NCI-H2107 treated with DMSO at 0.1 percent for 48 hours (cell line): ENCODE measurements around the gene DRC1.

Experiments used
- DNase-seq: peaks from one replicate; lab custom pipeline; 2025; ENCODE audit not compliant: unreplicated experiment; lab: John Stamatoyannopoulos, UW

The DRC1 gene

DNA sequence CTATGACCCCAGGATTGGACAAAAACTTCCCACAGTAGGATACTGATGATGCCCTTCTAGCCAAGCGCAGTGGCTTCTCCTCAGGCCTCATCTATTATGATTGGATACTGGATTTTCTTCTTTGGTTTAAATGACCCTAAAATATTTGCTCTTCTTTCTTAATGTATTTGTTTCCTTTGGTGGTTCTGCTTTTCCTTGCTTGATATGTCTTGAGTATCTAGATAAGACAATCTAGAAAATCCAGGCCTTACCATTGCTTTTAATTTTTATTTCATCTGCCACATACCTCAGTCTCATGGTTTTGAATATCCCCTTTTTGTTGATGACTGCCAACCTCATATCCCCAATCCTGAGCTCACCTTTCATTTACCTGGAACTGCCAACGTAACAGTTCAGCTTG, 40.6 kb downstream of the DRC1 start:
- no peak for DNase-seq

DNA sequence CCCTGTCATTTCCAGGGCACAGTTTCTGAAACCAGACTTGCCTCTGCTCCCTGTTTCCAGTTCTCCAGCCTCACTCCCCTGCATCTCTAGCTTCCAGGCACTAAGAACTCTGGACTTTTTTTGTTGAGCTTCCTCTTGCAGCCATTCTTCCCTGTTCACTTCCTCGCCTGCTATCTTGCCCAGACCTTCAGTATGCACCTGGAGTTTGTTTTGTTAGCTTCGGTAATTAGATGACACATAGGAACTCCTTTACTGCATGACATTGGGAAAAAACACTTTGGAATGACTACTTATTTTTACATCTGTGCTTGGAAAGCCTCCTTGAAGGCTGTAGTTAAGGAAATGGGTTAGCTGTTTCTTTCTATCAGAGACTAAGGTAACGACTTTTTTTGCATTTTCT, 41.0 kb downstream of the DRC1 start:
- DNase-seq = no peak

DNA sequence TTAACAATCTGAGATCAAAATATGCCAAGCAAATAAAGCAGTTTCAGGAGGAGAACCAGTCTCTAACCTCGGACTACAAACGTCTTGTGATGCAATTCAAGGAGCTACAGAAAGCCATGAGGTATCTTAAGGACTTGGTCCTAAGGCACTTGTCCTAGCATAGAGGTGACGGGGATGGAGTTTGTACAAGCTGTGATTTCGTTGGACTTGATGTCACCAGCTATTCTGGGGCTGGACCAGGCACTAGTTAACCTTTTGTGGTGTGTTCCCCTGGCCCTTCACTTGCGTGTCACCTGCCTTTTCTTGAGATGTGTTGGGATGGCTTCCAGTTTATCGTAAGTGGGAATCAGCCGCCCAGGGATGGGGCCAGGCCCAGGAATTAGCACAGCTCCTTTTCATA, 42.5 kb downstream of the DRC1 start:
- DNase-seq = no peak

DNA sequence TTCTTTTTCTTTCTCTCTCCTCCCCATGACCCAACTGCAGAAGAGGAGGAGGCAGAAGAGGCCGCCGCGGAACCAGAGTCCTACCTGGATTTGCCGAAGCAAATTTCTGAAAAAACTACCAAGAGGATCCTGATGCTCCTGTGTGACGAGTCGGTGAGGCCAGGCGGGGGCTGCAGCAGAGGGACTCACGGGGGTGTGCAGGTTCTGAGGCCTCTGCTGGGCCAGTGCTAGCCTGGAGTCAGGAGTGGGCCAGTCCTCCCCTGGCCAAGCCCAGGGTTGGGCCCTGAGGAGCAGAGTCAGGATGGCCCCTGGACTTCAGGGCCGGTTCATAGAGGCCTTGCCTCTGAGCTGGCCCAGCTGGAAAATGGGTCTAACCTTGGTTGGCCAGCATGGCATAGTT, 46.9 kb downstream of the DRC1 start:
- no peak for DNase-seq

DNA sequence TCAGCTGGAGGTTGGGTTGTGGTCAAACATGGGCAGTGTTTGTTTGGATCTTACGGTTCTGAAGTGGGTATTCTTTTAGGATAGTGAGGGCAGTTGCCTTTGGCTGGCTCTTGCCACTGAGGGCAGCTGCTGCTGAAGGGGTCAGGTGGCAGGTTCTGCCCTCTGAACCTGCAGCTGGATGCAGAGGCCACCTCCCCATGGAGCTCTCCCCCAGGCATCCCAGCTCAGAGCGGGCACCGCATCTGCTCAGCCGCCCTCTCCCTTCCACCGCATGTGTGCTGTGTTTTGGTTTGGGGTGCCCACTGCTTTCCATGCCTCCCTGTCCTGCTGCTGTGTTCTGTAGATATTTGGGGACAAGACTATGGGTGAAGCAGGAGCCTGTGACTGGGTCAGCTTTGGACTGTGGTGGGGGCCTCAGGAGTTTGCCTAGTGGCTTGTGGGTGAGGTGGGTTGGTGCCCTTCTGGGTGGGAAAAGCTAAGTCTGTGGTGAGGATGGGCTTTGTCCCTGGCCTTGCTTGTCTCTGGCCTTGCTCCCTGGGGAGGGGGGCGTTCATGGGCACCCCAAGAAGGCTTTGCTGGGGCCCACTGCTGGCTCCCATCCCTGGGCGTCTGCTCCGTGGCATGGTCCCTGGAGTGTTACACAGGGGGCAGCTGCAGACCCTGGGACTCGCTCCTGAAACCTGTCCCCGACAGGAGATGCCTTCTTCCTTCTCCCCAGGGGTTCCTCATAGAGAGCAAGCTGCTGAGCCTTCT, 47.7 kb downstream of the DRC1 start:
- no peak for DNase-seq

DNA sequence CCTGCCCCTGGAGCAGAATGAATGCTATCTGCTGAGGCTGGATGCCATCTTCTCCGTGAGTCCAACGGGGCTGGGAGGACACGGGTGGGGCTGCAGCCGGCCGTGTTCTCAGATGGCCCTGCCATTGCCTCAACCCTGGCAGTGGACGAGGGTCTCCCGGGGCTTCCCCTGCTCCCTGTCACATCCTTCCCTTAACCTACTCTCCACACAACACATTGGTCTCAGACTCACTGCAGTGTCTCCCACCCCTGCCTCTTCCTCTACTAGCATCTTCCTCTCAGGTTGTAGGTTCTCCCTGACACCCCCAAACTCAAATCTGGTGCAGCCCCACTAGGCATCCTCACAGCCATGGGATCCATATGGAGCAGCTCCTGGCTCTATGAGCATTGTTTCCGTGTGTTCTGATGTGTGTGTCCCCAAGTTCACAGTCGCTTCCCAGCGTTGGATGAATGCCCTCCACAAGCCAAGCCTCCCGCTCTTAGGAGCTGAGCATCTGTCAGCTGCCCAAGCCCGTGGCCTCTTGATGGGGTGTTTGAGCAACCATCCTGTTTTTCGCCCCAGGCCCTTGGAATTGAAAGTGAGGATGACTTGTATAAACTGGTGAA, 48.4 kb downstream of the DRC1 start:
- DNase-seq = no peak

DNA sequence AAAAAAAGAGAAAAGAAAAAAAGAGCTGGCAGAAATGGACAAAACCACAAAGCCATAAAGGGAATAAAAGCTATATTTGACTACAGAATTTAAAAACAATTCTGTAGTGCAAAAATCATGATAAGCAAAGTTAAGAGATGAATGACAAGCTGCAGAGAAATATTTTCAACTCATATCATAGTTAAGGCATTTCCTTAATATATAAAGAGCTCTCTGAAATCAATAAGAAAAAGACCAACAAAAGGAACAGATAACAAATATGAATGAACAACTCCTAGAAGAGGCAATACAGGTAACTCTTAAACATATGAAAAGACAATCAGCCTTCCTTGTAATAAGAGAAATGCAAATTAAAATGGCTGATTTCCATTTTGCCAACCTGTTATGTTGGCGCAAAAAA, 50.0 kb downstream of the DRC1 start:
- DNase-seq = no peak

DNA sequence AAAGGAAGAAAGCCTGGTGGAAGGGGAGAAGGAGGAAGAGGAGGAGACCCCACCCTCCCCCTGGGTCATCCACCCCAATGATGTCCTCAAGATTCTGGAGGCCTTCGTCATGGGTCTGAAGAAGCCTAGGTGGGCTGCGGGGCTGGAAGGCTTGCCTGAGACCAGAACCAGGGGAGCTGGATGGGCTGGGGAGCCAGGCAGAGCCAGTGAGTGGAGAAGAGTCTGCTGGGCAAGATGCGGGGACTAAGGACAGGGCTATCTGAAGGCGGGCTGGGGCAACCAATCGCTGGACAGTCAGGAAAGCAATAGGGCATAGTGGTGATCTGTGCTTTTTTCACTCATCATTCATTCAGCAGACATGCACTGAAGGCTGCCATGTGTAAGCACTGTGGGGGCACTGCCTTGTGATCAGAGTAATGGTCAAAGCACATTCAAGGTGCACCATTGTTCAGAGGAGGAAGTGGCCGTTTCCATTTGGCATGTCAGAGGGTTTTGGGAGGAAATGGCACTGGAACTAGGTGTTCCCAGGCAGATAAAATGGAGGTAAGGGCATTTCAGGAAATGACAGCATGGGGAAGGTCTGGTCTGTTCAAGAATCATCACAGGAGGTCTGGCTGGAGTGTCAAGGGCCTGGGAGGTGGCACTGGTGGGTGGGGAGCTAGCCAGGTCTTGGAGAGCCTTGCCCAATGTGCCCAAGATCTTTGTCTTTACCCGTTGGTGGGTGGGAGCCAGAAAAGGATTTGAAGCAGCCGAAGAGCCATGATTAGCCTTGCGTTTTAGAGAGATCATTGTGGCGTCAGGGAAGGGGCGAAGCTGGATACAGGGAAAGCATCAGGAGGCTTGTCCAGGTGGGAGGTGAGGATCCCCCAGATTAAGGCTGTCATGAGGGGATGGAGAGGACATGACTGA, 52.0 kb downstream of the DRC1 start:
- no peak for DNase-seq

DNA sequence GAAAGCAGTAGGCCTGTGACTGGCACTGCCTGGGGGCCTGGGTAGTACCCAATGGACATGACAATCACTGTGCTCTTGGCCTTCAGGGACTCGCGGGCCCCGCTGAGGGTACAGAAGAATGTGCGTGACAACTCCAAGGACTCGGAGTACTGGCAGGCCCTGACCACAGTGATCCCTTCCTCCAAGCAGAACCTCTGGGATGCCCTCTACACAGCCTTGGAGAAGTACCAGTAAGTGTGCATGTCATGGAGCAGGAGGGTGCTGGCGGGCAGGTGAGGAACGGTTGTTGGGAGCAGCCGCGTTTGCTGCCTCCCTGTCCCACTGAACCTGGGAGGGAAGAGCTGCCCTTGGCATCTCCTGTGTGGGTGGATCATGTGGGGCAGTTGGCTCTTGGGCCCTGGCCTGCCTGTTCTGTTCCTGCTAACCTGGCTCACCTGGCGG, 52.9 kb downstream of the DRC1 start:
- no peak for DNase-seq

DNA sequence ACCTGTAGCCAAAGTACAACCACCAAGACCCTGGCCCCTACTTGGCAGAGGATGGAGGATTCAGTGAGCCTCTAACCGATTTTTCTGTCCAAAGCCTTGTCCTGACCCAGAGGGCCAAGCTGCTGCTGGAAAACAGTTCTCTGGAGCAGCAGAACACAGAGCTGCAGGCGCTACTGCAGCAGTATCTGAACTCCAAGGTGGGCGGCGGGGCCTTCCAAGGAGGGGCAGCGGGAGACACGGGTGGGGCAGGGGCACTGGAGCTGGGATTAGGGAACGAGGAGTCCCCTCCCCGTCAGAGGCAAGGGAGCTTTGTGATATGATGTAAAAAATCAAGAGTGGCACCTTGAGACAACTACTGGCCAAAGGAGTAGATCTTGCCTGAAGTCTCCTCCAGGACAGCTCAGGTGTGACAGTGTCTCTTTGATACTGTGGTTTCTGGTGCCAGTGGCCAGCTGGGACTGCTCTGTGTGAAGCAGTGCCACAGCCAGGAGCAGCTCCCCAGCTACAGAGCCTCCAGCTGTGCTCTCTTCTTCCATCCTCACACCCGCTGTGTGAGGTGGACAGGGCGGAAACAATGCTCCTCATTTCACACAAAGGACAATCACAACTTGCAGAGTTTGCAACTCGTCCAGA, 53.4 kb downstream of the DRC1 start:
- no peak for DNase-seq

DNA sequence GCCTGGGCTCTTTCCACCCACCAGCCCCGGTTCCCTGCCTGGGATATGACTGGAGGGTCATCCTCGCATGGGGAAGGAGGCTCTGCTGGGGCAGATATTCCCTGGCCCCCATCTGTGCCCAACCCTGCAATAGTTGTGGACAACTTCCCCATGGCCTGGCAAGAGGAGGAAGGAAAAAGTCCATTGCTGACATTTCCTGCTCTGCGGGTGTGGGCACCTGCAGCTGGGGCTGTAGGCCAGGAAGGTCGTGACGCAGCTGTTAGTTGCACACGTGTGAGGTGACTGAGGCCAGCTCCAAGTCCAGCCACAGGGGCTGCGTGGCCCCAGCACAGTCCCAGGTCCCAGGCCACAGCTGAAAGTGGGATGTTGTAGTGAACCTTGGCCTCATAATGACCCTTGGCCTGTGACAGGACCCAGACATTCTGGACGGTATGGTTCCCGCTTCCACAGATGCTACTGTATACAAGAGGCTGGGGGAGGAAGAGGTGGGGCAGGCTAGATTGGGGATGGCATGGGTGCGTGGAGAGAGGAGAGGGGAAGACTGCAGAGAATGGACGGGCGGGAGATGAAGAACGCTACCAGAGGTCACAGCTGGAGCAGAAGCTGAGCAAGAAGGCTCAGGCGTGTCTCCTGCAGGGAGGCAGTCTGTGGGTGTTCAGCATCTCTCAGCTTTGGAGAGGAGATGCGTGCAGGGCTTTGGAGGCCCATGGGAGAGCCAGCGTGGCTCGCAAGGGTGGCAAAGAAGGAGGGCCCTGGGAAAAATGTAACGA, 54.1 kb downstream of the DRC1 start:
- DNase-seq = no peak

DNA sequence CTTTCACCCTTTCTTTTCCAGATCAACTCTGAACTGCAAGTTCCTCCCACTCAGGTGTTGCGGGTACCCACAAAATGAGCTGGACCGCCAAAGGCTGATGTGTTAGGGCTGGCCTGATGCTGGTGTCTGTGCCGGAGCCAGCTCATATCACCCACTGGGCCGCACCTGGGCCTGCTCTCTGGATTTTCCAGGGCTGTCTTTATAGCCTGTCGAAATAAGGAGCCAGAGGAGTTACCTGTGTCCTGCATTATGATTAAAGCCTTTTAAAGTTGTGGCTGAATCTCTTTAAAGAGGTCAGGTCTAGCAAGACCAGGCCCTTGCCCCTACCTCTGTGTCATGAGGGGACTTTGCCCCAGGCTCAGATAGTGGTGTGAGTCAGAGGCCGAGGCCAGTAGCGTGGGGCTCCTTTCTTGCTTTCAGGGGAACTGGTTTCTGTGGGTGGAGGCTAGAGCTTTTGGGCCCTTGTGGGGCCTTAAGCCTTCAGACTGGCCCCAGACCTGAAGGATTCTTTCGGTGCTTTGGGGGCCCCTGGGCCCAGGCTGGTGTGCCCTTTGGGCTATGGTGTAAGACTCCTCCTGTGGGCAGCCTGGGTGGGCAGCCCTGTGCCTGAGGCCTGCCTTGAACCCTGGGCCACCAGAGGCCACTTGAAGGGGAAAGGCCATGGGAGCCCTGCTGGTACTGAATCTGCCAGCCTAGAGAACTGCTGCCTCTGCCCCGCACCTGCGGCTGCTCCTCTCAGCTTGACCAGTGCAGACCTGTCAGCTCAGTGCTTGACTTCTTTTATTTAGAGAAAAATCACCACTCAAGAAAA, 54.9 kb downstream of the DRC1 start:
- no peak for DNase-seq

DNA sequence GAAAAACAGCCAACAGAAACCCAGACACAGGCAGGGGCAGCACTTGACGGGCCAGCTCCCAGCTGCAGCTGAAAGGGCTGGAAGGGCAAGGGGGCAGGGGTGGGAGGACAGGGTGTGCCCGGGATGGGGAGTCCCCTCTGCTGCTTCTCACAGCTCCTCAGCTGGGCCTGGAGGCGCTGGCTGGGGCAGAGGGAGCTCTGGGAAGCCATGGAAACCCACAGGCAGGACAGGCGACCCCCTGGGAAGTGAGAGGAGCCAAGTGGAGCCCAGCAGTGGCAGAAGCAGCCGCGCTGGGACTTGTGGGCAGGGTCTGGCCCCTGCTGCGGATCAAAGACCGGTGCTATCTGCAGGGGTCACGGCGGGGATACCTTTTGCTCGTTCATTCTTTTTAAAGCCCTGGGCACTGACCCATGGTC, 55.5 kb downstream of the DRC1 start:
- no peak for DNase-seq

DNA sequence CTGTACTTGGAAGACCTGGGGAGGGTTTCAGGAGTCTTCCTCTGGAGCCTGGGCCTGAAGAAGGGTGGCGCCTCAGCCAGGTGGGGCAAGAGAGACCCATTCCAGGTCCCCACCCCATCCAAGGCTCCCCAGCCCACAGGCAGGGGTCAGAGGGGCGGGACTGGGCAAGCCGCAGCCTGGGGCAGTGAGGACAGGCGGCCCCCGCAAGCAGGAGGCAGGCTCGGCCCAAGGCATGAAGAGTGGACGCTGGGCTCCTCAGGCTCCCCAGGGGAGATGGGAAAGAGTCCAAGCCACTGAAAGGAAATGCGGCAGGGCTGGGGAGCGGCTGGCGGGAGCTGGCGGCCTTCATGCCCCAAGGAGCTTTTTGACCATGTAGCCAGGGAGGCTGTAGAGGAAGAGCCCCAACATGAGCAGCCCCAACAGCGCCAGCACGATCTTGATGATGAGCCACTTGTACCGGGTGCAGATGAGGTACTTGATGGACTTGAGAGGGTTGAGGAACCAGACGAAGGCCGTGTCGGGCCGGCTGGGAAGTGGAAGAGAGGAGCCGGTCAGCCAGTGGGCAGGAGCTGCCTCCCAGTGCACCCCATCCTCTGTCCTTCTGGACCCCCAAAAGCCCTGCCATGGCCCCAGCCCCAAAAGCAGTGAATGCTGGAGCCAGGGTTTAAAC, 56.1 kb downstream of the DRC1 start:
- no peak for DNase-seq

DNA sequence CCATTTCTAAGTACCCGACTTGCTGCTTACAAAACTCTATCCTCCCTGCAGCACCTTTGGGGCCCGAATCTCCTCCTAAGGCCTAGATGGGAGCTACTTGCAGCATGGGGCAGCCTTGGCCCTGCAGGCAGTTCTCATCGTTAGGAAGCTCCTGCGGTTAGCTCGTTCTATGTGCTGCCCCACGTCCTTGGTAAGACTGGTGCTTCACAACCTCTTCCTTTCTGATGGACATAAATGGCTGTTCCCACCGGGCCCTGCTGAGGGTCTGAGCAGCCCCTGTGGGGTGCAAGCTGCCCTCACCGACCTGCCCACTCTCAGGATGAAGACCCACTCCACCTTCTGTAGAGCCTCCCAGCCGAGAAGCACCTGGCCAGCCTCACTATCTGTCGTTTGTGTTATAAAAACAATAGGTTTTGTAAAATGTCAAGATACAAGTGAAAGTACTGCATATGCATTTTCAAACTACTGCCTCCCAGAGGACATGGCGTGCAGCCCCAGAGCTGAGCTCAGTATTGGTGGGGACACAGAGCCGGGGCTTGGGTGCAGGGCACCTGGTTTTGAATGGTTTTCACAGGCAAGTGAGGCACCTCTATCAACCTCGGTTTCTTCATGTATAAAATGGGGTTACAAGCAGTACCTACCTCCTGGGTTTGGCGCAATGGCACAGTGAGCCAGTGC, 56.8 kb downstream of the DRC1 start:
- DNase-seq = no peak

DNA sequence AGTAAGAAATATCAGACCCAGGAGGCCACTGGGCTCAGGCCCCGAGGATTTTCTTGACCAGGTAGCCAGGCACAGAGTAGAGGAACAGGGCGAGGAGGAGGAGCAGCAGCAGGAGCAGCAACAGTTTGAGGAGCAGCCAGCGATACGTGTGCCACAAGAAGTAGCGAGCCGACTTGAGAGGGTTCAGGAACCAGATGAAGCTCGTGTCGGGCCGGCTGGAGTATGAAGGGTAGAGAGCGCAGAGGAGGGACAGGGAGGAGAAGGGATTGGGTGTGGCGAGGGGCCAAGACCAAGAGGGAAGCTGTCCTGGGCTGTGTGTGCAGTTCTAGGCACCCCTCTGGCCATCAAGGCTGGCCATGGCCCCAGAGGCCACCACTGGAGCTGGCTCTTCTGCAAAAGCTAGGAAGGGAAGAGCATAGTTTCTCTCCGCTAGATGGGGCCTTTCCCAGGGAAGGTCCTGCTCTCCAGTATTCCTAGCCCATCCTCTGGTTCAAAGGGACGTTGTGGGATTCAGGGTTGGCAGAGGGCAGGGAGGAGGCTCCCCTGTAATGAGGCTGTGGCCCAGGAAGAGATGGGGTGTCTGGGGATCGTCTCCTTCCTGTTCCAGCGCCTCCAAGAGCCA, 58.4 kb downstream of the DRC1 start:
- DNase-seq = no peak

DNA sequence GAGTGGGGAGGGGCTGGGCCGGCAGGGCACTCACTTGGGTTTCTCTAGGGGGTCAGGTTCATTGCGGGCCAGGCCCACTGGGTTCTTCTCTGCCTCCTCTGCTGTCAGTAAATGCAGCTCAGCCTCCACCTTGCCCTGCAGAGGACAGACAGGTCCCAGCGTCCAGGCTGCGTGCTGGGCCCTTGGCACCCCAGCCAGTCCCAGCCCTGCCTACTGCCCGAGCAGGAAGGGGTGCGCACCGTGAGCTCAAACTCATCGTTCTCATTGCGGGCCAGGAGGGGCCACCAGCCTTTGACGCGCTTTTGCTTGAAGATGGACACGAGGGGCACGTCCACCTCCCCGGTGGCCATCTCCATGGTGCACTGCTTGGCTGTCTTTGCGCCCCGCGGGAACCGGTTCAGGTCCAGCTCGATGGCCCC, 58.9 kb downstream of the DRC1 start:
- no peak for DNase-seq

DNA sequence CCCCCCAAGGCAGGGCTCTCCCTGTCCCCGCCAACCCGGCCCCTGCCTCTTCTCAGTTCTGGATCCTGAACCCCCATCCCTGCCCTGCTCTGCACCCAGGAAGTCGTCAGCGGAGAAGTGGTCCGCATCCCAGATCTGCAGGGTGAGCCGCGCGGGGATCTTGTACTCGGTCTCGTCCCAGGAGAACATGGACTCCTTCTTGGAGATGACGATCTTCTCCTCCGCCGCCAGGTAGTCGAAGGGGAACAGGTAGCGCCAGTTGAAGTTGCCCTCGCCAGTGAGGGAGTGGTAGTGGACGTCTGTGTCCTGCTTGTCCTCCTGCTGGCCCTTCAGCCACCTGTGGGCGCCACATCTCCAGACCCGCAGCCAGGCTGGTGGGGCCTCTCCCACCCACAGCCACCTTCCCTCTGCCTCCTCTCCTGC, 59.9 kb downstream of the DRC1 start:
- no peak for DNase-seq
